Measurements from ENCODE around the gene CD7. TPM values are rescaled to one million over a fixed set of nuclear protein-coding genes. Genes with fewer than 3 reads are reported as not detected.

Gene CD7
- total RNA-seq, 1 donor from 2014 or later, result 0.80 TPM

- ATAC-seq, result peak; percentile 86
Measured at GRCh38 chr17:82297714-82298537, 19.5 kb downstream of the CD7 start.

- ATAC-seq, result peak; percentile 32
Measured at GRCh38 chr17:82297280-82297713, 20.1 kb downstream of the CD7 start.

GRCh38 chr17:82296511-82297279, 20.7 kb downstream of the CD7 start:
- no peak for ATAC-seq

- no peak for ATAC-seq
Measured at GRCh38 chr17:82295472-82295814, 22.0 kb downstream of the CD7 start.

- no peak for ATAC-seq
Measured at GRCh38 chr17:82294064-82294773, 23.2 kb downstream of the CD7 start.

- peak; percentile 88 for ATAC-seq
Measured at GRCh38 chr17:82292251-82293154, 24.9 kb downstream of the CD7 start.

GRCh38 chr17:82291582-82292250, 25.7 kb downstream of the CD7 start:
- ATAC-seq, result no peak

GRCh38 chr17:82287868-82288801, 29.3 kb downstream of the CD7 start:
- peak; percentile 74 for ATAC-seq

GRCh38 chr17:82287013-82287867, 30.2 kb downstream of the CD7 start:
- ATAC-seq, result no peak

GRCh38 chr17:82285141-82285540, 32.3 kb downstream of the CD7 start:
- ATAC-seq, result no peak

GRCh38 chr17:82283208-82283749, 34.1 kb downstream of the CD7 start:
- ATAC-seq, result peak; percentile 6

- ATAC-seq, result peak; percentile 44
Measured at GRCh38 chr17:82282239-82283207, 34.9 kb downstream of the CD7 start.

- peak; percentile 90 for ATAC-seq
Measured at GRCh38 chr17:82281502-82282238, 35.7 kb downstream of the CD7 start.

GRCh38 chr17:82281076-82281475, 36.3 kb downstream of the CD7 start:
- ATAC-seq, result no peak

GRCh38 chr17:82280537-82280936, 36.9 kb downstream of the CD7 start:
- no peak for ATAC-seq

- ATAC-seq, result no peak
Measured at GRCh38 chr17:82278786-82279391, 38.5 kb downstream of the CD7 start.

GRCh38 chr17:82278308-82278707, 39.1 kb downstream of the CD7 start:
- ATAC-seq, result no peak
